Measurements from ENCODE around the gene FCN2.

FCN2 gene

GRCh38 chr9:134886413-134886913, 5.9 kb downstream of the FCN2 start:
- in situ Hi-C loops (cut with HindIII; ENCODE audit: low sequenced_read_pairs) = no loop called here

- in situ Hi-C loops (cut with HindIII; ENCODE audit: low sequenced_read_pairs) = no loop called here
Measured at GRCh38 chr9:134887219-134887618, 6.6 kb downstream of the FCN2 start.

DNA sequence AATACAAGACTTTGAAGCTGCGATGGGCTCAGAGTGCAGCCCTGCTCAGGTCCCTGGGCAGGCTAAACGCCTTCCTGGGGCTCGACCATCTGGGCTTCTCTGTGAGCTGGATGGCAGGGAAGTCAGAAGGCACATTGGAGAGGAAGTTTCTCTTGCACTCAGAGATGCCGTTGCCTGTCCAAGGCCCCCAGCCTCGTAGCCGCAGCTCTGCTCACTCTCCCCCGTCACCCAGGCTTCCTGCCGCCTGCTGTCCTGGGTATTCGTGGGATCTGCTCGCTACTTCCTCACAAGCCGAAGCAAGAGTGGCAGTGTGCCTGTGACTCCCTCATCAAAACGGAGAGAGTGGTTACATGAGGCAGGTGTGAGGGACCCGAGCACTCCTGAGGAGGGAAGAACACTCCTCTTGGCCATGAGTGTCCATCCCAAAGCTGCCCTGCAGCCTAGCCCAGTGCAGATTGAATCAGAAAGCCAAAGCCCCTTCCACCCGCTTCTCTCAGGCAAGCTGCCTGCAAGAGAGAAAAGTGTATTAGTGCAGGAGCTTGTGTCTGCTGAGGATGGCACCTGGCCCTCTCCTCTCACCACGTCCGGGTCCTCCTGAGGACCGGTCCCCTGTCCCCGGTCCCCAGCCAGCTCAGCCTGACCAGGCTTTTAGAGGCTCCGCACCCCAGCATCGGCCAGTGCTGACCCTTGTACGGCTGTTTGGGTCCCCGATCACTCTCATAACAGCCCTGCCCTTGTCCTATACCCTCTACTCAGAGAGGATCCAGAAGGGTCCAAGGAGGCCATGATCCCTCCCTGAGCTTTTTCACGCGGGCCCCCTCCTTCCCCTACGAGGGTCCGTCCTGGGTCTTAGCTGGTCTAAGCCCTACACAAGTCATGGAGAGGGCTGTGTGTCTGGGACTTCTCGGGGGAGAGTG, 7.3 kb downstream of the FCN2 start:
- in situ Hi-C loops (cut with HindIII; ENCODE audit: low sequenced_read_pairs) = no loop called here

DNA sequence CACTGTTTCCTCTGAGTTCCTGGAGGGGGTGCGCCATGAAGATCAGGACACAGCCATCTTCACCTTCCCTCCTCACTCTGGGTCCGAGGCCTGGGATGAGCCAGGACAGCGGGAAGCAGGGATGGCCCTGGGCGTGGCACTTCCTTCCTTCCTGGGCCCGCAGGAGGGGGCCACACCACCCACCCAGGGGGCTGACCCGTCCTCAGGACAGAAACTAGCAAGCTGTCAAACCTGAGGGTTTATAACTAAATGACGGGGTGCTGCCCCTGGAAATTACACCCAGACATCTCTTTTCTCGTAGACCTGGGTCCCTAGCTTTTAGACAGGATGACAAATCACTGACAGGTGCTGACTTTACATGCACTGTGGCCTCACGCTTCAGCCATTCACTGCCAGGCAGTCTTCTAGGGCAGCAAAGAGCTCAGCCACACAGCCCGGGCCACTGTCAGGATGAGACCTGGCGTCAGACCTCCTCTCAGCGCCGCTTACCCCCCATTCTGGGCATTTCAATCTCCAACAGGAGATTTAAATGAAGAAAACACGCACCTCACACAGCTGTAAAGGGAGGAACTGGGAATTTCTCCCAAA, 8.1 kb downstream of the FCN2 start:
- in situ Hi-C loops (cut with HindIII; ENCODE audit: low sequenced_read_pairs) = no loop called here

- in situ Hi-C loops (cut with HindIII; ENCODE audit: low sequenced_read_pairs) = no loop called here
Measured at GRCh38 chr9:134889386-134890154, 9.0 kb downstream of the FCN2 start.

- in situ Hi-C loops (cut with HindIII; ENCODE audit: low sequenced_read_pairs) = no loop called here
Measured at GRCh38 chr9:134890155-134890495, 9.5 kb downstream of the FCN2 start.

DNA sequence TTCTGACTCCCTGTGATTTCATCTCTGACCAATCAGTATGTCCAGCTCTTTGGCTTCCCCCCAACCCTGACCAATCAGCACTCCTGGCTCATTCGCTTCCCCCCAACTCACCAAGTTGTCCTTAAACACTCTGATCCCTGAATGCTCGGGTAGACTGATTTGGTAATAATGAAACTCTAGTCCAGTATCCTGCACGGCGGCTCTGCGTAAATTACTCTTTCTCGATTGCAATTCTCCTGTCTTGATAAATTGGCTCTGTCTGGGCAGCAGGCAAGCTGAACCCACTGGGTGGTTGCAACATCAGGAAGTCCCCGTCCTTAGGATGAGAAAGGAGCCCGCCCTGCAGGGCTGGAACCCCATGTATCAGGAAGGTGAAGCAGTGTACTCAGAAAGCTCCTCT, 10.4 kb downstream of the FCN2 start:
- in situ Hi-C loops (cut with HindIII; ENCODE audit: low sequenced_read_pairs) = no loop called here

GRCh38 chr9:134891713-134892112, 11.1 kb downstream of the FCN2 start:
- in situ Hi-C loops (cut with HindIII; ENCODE audit: low sequenced_read_pairs) = no loop called here

- in situ Hi-C loops (cut with HindIII; ENCODE audit: low sequenced_read_pairs) = no loop called here
Measured at GRCh38 chr9:134892221-134892620, 11.6 kb downstream of the FCN2 start.

DNA sequence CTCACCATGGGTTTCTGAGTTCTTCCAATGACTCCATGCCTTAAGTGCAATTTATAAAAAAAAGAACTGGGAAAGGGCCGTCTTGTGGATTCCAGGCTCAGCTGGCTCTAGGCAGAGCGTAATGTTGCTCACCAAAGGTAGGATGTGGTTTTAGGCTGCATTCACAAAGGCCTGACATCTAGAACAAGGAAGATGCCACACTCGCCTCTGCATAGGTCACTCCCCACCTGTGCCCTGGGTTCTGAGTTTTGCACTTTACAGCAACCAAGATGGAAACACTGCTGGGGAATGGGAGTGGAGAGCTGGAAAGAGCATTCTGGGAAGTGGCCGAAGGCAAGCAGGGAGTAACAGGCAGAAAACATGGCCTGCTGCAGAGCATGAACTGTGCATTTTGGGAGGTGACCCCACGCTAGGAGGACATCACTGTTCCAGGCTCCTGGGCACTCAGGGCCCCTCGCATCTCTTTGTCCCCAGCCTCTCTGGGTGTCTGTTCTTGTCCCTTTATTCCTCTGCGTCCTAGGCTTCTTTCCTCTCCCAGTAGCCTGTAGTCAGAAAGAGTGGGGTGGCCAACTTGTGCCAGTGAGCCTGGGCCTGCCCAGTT, 12.3 kb downstream of the FCN2 start:
- in situ Hi-C loops (cut with HindIII; ENCODE audit: low sequenced_read_pairs) = no loop called here

DNA sequence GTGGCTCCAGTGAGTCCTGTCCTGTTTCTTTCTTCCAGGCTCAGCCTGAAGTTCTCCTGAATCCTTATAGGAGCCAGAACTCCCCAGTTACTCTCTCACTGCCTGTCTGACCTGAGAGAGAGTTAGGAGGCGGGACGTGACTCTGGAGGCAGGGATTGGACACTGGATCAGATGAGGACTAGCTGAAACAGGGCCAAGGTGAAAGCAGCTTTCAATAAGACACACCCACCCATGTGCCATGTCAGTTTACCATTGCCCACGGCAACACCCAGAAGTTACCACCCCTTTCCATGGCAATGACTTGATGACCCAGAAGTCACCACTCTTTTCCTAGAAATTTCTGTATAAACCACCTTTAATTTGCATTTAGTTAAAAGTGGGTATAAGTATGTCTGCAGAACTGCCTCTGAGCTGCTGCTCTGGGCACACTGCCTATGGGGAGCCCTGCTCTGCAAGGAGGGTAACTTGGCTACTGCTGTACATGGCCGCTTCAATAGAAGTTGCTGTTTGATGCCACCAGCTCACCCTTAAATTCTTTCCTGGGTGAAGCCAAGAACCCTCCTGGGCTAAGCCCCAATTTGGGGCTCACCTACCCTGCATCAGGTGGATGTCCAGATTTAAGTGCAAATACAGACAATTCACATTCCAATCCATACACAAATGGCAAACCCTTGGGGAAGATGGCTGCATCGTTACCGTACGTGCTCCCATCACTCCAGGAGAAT, 13.7 kb downstream of the FCN2 start:
- in situ Hi-C loops (cut with HindIII; ENCODE audit: low sequenced_read_pairs) = no loop called here

GRCh38 chr9:134895097-134895496, 14.5 kb downstream of the FCN2 start:
- in situ Hi-C loops (cut with HindIII; ENCODE audit: low sequenced_read_pairs) = no loop called here

- in situ Hi-C loops (cut with HindIII; ENCODE audit: low sequenced_read_pairs) = no loop called here
Measured at GRCh38 chr9:134895567-134895907, 14.9 kb downstream of the FCN2 start.

DNA sequence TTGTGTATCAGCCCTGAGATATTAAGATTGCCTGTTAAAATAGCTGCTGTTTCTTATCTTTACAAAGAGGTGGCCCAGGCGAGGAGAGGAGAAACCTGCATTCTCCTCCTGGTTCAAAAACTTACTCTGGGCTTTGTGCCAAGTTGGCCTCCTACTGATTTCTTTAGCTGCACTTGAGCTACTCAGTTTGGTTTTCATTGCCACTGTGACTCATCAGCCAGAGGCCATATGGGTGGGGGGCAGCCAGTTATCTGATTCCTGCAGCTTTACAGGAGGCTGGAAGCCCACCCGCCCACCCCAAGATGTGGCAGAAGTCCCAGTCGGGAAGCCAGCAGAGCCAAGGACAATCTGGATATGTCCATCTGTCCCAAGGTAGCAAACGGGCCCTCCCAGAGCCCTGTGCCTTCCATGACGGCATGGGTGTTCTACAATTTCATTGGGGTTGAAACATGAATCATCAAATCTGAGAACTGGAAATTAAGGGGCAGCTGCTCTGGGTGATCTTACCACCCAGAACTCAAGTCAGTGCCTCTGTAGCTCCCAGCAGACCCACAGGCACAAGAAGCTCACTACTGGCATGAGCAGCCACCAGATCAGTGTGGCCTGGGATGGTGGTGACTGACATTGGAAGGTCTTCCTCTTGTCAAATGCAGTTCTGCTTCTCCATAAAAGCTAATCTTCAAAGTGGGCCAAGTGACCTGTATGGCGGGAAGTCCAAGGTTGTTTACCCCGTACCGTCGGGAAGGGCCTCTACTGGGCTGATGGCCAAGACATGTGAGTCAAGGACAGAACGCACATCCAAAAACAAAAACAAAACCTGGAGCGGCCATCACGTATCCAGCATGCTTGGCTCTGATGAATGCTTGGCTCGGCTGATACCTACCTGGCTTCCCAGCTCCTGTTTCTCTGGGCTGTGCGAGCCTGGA, 15.6 kb downstream of the FCN2 start:
- in situ Hi-C loops (cut with HindIII; ENCODE audit: low sequenced_read_pairs) = no loop called here

DNA sequence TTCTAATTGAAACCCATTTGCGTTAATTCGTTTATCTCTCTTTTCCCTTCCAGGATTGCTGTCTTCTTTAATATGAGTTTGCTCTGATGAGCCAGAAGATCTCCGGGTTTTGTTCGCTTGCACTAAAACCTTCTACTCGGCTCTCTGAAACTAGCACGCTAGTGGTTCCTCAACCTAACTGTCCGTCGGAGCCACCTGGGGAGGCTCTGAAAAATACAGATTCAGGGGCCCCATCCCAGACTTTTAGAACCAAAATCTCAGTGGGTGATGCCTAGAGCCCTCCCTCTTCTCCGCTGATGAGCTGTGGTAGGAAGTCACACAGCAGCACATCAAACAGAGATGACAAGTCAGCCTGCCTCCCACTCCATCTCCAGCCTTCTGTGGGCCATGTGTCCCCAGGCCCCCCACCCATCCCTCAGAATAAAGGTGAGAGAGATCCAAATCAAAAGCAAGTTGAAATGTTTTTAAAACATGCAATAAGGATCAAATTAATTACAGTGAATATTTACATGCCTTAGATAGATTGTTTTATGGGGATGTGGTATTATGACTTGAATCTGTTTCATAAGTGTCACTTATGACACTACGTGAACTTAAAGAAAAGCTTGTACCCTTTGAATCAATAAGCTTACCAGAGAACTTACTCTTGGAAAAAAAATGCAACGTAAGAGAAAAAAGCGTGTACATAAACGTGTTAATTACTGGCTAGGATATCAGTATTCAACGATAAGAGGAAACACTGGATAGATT, 16.4 kb downstream of the FCN2 start:
- in situ Hi-C loops (cut with HindIII; ENCODE audit: low sequenced_read_pairs) = no loop called here

- in situ Hi-C loops (cut with HindIII; ENCODE audit: low sequenced_read_pairs) = no loop called here
Measured at GRCh38 chr9:134897584-134898170, 17.1 kb downstream of the FCN2 start.

DNA sequence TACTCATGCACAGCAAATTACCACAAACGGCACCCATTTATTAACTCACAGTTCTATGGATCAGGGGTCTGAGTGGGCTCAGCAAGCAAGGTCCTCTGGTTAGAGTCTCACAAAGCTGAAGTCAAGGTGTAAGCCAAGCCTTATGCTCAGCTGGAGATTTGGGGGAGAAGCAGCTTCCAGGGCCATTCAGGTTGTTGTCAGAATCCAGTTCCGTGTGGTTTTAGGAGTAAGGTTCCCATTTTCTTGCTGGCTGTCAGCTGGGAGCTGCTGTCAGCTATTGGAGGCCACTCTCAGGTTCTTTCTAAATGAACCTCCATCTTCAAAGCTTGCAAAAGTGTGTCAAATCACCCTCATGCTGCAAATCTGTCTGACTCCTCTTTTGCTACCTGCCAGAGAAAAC, 17.7 kb downstream of the FCN2 start:
- in situ Hi-C loops (cut with HindIII; ENCODE audit: low sequenced_read_pairs) = no loop called here

GRCh38 chr9:134899168-134899567, 18.6 kb downstream of the FCN2 start:
- in situ Hi-C loops (cut with HindIII; ENCODE audit: low sequenced_read_pairs) = no loop called here

- in situ Hi-C loops (cut with HindIII; ENCODE audit: low sequenced_read_pairs) = no loop called here
Measured at GRCh38 chr9:134899818-134900217, 19.2 kb downstream of the FCN2 start.
